ENCODE measurements around the gene FGF14. TPM values are rescaled to one million over a fixed set of nuclear protein-coding genes. Genes with fewer than 3 reads are reported as not detected.

Gene FGF14
- total RNA-seq, 1 donor from 2014 or later = 0.52 TPM

DNA sequence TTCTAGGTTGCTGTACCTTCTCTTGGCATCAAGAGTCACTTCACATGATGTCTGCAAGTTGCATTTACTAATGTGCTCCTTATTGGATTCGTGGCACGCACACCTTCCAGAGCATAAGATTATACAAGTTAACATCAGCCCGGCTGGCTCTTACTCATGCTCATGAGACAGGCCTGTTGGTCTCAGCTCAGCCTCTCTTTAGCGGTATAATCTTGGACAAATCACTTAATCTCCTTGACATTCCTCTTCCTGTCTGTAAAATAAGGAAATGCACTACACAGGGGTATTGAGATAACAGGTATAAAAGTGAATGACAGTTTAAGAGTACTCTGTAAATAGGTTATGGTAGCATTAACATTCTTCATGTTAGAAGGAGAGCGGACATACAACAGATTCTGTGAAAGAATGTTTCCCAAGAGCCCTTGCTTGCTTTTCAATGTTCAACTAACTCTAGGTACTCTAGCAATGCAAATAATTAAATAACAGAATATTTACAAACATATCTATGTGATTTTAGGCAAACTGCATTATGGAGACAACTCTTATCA lies 181.1 kb downstream of the FGF14 start:
- Histone ChIP-seq H3K27ac (ENCODE audit: low read depth, low read length) (no peak overlapping the region), H3K9me3 (ENCODE audit: control insufficient read depth in 3 of 3, low read length in 3 of 3) (no peaks in the 10 kb centered on the region), H3K36me3 (ENCODE audit: control insufficient read depth in 3 of 3, insufficient read depth in 3 of 3, low read length in 3 of 3) (no peaks in the 10 kb centered on the region), H3K9ac (ENCODE audit: low read depth in 1 of 3, low read length in 3 of 3) (no peak overlapping the region), H3K27me3 (ENCODE audit: control insufficient read depth in 3 of 3, insufficient read depth in 3 of 3, low read length in 3 of 3) (no peaks in the 10 kb centered on the region), H3K4me3 (ENCODE audit: low read length in 3 of 3) (no peak overlapping the region), H3K4me1 (ENCODE audit: control insufficient read depth in 3 of 3, insufficient read depth in 3 of 3, low read length in 3 of 3) (no peaks in the 10 kb centered on the region)

DNA sequence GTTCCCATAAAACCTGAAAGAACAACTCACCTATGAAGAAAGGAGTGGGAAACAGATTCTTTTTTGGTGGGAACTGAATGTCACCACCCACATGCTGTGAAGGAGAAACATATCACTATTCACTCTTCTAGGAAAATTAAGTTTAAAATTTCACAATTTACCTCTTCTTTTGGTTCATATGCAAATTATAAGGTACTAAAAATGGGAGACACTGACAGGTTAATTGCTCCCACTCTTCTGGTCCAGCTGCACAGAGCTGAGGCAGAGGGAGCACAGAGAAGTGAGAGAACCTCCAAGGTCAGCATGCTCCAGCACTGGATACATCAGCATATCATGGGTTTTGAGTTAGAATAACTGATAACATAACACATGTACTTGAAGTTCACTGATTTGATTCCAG lies 186.9 kb downstream of the FGF14 start:
- Histone ChIP-seq H3K4me3 (ENCODE audit: low read length in 3 of 3) (no peak overlapping the region), H3K4me1 (ENCODE audit: control insufficient read depth in 3 of 3, insufficient read depth in 3 of 3, low read length in 3 of 3) (no peaks in the 10 kb centered on the region), H3K27ac (ENCODE audit: low read depth, low read length) (no peak overlapping the region), H3K27me3 (ENCODE audit: control insufficient read depth in 3 of 3, insufficient read depth in 3 of 3, low read length in 3 of 3) (no peaks in the 10 kb centered on the region), H3K9me3 (ENCODE audit: control insufficient read depth in 3 of 3, low read length in 3 of 3) (no peaks in the 10 kb centered on the region), H3K9ac (ENCODE audit: low read depth in 1 of 3, low read length in 3 of 3) (no peak overlapping the region), H3K36me3 (ENCODE audit: control insufficient read depth in 3 of 3, insufficient read depth in 3 of 3, low read length in 3 of 3) (no peaks in the 10 kb centered on the region)

DNA sequence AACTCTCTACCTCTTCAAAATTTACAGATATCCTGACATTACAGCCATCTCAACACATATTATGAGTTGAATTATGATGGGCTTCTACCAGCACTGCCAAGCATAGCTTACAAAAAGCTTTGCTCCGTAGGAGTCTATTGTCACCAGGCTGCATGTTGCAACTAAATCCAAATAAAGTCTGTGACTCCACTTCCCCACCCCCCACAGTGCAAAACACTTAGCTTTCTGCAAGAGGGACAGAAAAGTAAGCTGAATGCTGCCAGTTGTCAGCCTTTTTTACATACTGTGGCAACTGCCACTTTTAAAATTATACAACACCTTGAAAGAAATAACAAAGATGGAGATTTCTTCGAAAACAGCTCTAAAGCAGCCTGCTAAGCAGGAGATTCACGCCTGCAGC lies 189.1 kb downstream of the FGF14 start:
- Histone ChIP-seq H3K4me3 (ENCODE audit: low read length in 3 of 3) (no peak overlapping the region), H3K9me3 (ENCODE audit: control insufficient read depth in 3 of 3, low read length in 3 of 3) (no peaks in the 10 kb centered on the region), H3K27ac (ENCODE audit: low read depth, low read length) (no peak overlapping the region), H3K27me3 (ENCODE audit: control insufficient read depth in 3 of 3, insufficient read depth in 3 of 3, low read length in 3 of 3) (no peaks in the 10 kb centered on the region), H3K4me1 (ENCODE audit: control insufficient read depth in 3 of 3, insufficient read depth in 3 of 3, low read length in 3 of 3) (no peaks in the 10 kb centered on the region), H3K36me3 (ENCODE audit: control insufficient read depth in 3 of 3, insufficient read depth in 3 of 3, low read length in 3 of 3) (no peaks in the 10 kb centered on the region), H3K9ac (ENCODE audit: low read depth in 1 of 3, low read length in 3 of 3) (no peak overlapping the region)

DNA sequence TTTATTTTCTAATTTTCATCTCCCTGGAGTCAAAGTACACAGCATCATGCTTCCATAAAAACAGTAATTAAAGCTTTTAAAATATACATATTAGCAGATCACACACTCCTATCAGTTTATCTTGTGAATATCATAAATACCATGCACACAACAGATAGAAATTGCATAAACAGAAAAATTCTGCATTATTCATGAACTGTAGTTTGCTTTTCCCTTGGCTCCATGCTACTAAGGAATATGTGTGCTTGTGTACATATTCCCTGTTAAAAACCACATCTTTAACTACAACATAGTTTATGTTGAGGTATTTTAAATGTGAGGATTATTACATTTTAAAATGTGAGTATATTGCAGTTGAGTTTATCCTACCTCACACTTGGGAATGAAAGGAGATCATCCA lies 193.5 kb downstream of the FGF14 start:
- Histone ChIP-seq H3K27ac (ENCODE audit: low read depth, low read length) (no peak overlapping the region), H3K9me3 (ENCODE audit: control insufficient read depth in 3 of 3, low read length in 3 of 3) (no peaks in the 10 kb centered on the region), H3K4me1 (ENCODE audit: control insufficient read depth in 3 of 3, insufficient read depth in 3 of 3, low read length in 3 of 3) (no peaks in the 10 kb centered on the region), H3K27me3 (ENCODE audit: control insufficient read depth in 3 of 3, insufficient read depth in 3 of 3, low read length in 3 of 3) (no peaks in the 10 kb centered on the region), H3K4me3 (ENCODE audit: low read length in 3 of 3) (no peak overlapping the region), H3K36me3 (ENCODE audit: control insufficient read depth in 3 of 3, insufficient read depth in 3 of 3, low read length in 3 of 3) (no peaks in the 10 kb centered on the region), H3K9ac (ENCODE audit: low read depth in 1 of 3, low read length in 3 of 3) (no peak overlapping the region)

DNA sequence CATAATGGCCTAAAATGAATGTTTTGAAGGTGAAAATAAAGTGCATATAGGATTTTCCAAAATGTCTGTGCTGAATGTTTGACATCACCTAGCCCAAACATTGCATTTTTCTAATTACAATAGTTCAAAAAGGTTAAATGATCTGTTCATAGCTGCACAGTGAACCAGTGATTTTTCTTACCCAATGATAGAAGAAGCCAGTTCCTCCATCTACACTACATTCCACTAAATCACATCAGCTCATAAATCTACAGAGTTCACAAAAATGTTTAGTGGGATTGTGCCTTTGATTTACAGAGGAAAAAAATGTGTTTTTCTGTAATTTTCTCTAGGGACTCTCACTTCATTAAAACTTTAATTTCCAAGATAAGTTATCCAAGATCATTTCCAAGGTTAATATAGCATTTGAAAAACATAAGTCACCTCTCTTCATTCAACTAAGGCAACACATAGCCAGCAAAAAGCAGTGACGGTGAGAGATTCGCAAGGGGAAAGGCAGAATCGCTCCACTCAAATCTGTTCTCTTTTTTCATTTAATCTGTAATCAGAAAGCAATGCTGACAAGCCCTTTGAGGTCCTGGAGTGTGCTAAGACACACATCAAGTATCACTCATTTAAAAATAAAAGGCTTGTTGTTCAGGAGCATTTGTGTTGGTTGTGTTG lies 194.0 kb downstream of the FGF14 start:
- H3K9me3 ChIP-seq (ENCODE audit: control insufficient read depth in 3 of 3, low read length in 3 of 3) = no peaks in the 10 kb centered on the region
- no peak overlapping the region for H3K27ac ChIP-seq (ENCODE audit: low read depth, low read length)
- H3K9ac ChIP-seq (ENCODE audit: low read depth in 1 of 3, low read length in 3 of 3) = no peak overlapping the region
- no peaks in the 10 kb centered on the region for H3K27me3 ChIP-seq (ENCODE audit: control insufficient read depth in 3 of 3, insufficient read depth in 3 of 3, low read length in 3 of 3)
- H3K4me3 ChIP-seq (ENCODE audit: low read length in 3 of 3) = no peak overlapping the region
- no peaks in the 10 kb centered on the region for H3K4me1 ChIP-seq (ENCODE audit: control insufficient read depth in 3 of 3, insufficient read depth in 3 of 3, low read length in 3 of 3)
- no peaks in the 10 kb centered on the region for H3K36me3 ChIP-seq (ENCODE audit: control insufficient read depth in 3 of 3, insufficient read depth in 3 of 3, low read length in 3 of 3)

DNA sequence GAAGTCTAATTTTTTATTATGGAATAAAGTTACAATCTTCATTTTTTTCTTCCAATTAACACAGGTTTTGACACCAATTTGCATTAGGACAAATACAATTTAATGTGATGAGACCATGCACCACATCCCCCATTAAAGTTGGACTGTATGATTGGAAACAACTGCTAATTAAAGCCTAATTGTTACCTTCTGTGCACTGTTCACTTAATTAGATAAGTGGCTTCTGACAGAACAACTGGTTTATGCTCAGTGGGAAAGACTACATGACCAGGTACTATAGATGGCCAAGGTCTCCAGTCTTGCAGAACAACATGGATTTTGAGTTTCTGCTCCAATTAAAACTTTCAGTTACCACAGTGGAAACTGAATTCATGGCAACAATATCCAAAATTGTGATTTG lies 198.1 kb downstream of the FGF14 start:
- Histone ChIP-seq H3K4me1 (ENCODE audit: control insufficient read depth in 3 of 3, insufficient read depth in 3 of 3, low read length in 3 of 3) (no peaks in the 10 kb centered on the region), H3K9me3 (ENCODE audit: control insufficient read depth in 3 of 3, low read length in 3 of 3) (no peaks in the 10 kb centered on the region), H3K36me3 (ENCODE audit: control insufficient read depth in 3 of 3, insufficient read depth in 3 of 3, low read length in 3 of 3) (no peaks in the 10 kb centered on the region), H3K4me3 (ENCODE audit: low read length in 3 of 3) (no peak overlapping the region), H3K9ac (ENCODE audit: low read depth in 1 of 3, low read length in 3 of 3) (no peak overlapping the region), H3K27me3 (ENCODE audit: control insufficient read depth in 3 of 3, insufficient read depth in 3 of 3, low read length in 3 of 3) (no peaks in the 10 kb centered on the region), H3K27ac (ENCODE audit: low read depth, low read length) (no peak overlapping the region)

DNA sequence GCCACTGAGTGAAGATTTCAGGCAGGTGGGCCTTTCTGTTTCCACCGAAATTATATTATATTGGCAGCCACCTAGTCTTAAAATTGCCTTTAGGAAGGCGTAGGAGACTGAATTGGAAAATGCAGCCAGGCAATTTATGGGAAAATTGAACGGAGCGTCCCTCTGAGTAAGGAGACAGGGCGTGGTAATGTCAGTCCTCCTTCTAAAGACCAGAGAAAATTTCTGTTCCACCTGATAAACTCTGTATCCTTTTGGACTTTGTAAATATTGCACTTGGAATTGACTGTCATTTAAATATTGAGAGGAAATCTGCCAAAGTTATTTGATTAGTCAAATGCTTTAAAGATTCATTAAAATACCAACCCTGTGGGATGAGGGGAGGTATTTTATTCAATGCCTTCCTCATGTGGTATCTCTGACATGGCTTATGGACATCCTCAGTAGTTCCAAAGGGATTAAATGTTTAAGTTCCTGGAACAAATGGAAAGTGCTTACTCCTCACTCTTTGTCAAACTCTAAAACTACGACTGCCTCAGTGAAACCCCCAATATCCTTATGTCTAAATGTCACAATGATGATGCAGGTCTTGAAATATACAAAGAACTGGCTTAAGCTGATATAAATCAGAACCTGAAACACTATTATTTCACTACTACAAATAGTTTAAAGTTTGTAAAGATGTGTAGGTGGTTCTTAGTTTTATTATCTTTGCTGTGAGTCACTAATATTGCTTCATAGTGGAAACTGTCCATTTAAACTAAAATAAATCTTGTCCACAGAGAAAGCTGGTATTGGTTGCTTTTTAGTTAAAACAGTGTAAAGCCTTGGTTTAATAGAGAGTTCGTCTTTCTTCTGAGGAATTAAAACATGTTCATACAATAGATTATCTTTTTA lies 203.2 kb downstream of the FGF14 start:
- H3K9me3 ChIP-seq (ENCODE audit: control insufficient read depth in 3 of 3, low read length in 3 of 3) = no peaks in the 10 kb centered on the region
- H3K4me3 ChIP-seq (ENCODE audit: low read length in 3 of 3) = no peak overlapping the region
- H3K27ac ChIP-seq (ENCODE audit: low read depth, low read length) = no peak overlapping the region
- no peaks in the 10 kb centered on the region for H3K27me3 ChIP-seq (ENCODE audit: control insufficient read depth in 3 of 3, insufficient read depth in 3 of 3, low read length in 3 of 3)
- no peaks in the 10 kb centered on the region for H3K4me1 ChIP-seq (ENCODE audit: control insufficient read depth in 3 of 3, insufficient read depth in 3 of 3, low read length in 3 of 3)
- H3K36me3 ChIP-seq (ENCODE audit: control insufficient read depth in 3 of 3, insufficient read depth in 3 of 3, low read length in 3 of 3) = no peaks in the 10 kb centered on the region
- H3K9ac ChIP-seq (ENCODE audit: low read depth in 1 of 3, low read length in 3 of 3) = no peak overlapping the region

DNA sequence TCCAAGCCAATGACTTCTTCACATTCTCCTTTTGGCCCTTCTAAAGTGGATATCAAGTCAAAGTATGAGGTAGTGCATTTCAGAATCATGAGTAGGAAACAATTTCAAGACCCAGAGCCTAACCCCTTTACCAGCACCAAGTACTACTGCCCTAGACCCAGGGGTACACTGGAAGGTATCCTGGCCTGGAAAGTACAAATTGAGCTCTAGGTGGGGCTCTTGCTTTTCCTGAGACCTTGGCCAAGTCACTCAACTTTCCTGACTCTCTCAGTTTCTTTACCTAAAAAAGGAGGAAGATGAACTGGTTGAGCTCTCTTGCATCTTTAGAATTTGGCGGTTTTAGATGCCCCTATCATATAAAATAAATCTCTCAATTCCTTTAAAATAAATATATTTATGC lies 204.7 kb downstream of the FGF14 start:
- no peak overlapping the region for H3K27ac ChIP-seq (ENCODE audit: low read depth, low read length)
- H3K4me1 ChIP-seq (ENCODE audit: control insufficient read depth in 3 of 3, insufficient read depth in 3 of 3, low read length in 3 of 3) = no peaks in the 10 kb centered on the region
- no peaks in the 10 kb centered on the region for H3K9me3 ChIP-seq (ENCODE audit: control insufficient read depth in 3 of 3, low read length in 3 of 3)
- H3K27me3 ChIP-seq (ENCODE audit: control insufficient read depth in 3 of 3, insufficient read depth in 3 of 3, low read length in 3 of 3) = no peaks in the 10 kb centered on the region
- no peak overlapping the region for H3K4me3 ChIP-seq (ENCODE audit: low read length in 3 of 3)
- H3K36me3 ChIP-seq (ENCODE audit: control insufficient read depth in 3 of 3, insufficient read depth in 3 of 3, low read length in 3 of 3) = no peaks in the 10 kb centered on the region
- H3K9ac ChIP-seq (ENCODE audit: low read depth in 1 of 3, low read length in 3 of 3) = no peak overlapping the region

DNA sequence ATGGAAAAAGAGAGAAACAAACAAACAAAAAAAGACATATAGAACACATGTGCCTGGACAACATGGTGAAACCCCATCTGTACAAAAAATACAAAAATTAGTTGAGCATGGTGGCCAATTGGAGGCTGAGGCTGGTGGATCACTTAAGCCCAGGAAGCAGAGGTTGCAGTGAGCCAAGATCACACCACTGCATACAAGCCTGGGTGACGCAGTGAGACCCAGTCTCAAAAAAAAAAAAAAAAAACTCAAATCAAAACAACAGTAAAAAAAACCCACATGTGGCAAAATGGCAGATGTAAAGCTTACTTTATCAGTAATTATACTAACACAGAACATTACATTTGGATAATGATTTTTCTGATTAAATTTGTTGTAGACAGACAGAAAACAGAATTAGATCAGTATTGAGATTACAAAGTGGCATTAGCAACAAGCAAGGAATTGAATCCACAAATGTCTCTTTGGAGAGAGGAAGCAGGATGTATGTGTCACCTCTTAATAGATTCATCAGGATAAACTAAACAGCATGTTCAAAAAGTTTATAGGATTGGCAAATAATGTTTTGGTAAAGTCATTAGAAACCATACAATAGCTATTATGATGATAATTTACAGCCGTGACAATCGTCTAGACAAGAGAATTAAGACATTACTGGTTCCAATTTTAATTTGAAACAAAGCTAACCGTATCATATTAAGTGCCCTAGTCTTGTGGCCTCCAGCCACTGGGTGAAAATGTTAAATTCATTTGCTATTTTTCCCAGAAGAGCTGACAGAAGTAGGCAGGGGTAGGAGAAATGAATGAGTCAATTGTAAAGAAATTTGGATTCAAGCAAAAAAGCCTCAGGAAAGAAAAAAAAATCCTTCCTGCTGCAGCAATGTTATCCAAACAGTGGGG lies 206.0 kb downstream of the FGF14 start:
- Histone ChIP-seq H3K9me3 (ENCODE audit: control insufficient read depth in 3 of 3, low read length in 3 of 3) (no peaks in the 10 kb centered on the region), H3K27ac (ENCODE audit: low read depth, low read length) (no peak overlapping the region), H3K4me1 (ENCODE audit: control insufficient read depth in 3 of 3, insufficient read depth in 3 of 3, low read length in 3 of 3) (no peaks in the 10 kb centered on the region), H3K9ac (ENCODE audit: low read depth in 1 of 3, low read length in 3 of 3) (no peak overlapping the region), H3K36me3 (ENCODE audit: control insufficient read depth in 3 of 3, insufficient read depth in 3 of 3, low read length in 3 of 3) (no peaks in the 10 kb centered on the region), H3K4me3 (ENCODE audit: low read length in 3 of 3) (no peak overlapping the region), H3K27me3 (ENCODE audit: control insufficient read depth in 3 of 3, insufficient read depth in 3 of 3, low read length in 3 of 3) (no peaks in the 10 kb centered on the region)

Data from skeletal muscle tissue (tissue), 4 donors.